ENCODE results near the gene KLK2.

KLK2 gene

GRCh38 chr19:50835785-50836542, 37.3 kb upstream of the KLK2 start:
- TF ChIP-seq ISL1 (CRISPR knock-in tag; IDR thresholded peaks at IDR 0.05) (no peak), PPARA (CRISPR knock-in tag; IDR thresholded peaks at IDR 0.05; ENCODE audit: borderline replicate concordance) (no peak), ARNTL (CRISPR knock-in tag; IDR thresholded peaks at IDR 0.05; ENCODE audit: borderline replicate concordance, low read depth) (no peak), ZNF565 (CRISPR knock-in tag; conservative IDR thresholded peaks at IDR 0.05; ENCODE audit: low read depth) (no peak), ZNF8 (CRISPR knock-in tag; IDR thresholded peaks at IDR 0.05) (no peak), ZC3H10 (CRISPR knock-in tag; IDR thresholded peaks at IDR 0.05) (no peak), ZFP3 (CRISPR knock-in tag; IDR thresholded peaks at IDR 0.05) (no peak)
- peak; percentile 94 for ATAC-seq

GRCh38 chr19:50836543-50837195, 36.6 kb upstream of the KLK2 start:
- ATAC-seq: no peak

GRCh38 chr19:50837300-50837699, 35.9 kb upstream of the KLK2 start:
- no peak for ATAC-seq

More at GRCh38 chr19:50836543-50837195, 36.6 kb upstream of the KLK2 start:
- TF ChIP-seq ISL1 (CRISPR knock-in tag; IDR thresholded peaks at IDR 0.05): no peak
- TF ChIP-seq POU6F1 (CRISPR knock-in tag; IDR thresholded peaks at IDR 0.05; ENCODE audit: borderline replicate concordance, low read depth): no peak

More at GRCh38 chr19:50837300-50837699, 35.9 kb upstream of the KLK2 start:
- no peak for TF ChIP-seq RARB (CRISPR knock-in tag; IDR thresholded peaks at IDR 0.05)
- no peak for TF ChIP-seq ZFP3 (CRISPR knock-in tag; IDR thresholded peaks at IDR 0.05)
- TF ChIP-seq ISL1 (CRISPR knock-in tag; IDR thresholded peaks at IDR 0.05): no peak
- TF ChIP-seq SNAI2 (CRISPR knock-in tag; IDR thresholded peaks at IDR 0.05): no peak
- no peak for TF ChIP-seq TCF4 (CRISPR knock-in tag; IDR thresholded peaks at IDR 0.05; ENCODE audit: borderline replicate concordance)
- TF ChIP-seq PATZ1 (CRISPR knock-in tag; IDR thresholded peaks at IDR 0.05; ENCODE audit: borderline replicate concordance): no peak
- no peak for TF ChIP-seq ARNTL (CRISPR knock-in tag; IDR thresholded peaks at IDR 0.05; ENCODE audit: borderline replicate concordance, low read depth)
- no peak for TF ChIP-seq ZNF70 (CRISPR knock-in tag; IDR thresholded peaks at IDR 0.05)
- TF ChIP-seq ZFP30 (CRISPR knock-in tag; IDR thresholded peaks at IDR 0.05): no peak
- no peak for TF ChIP-seq BACH2 (CRISPR knock-in tag; IDR thresholded peaks at IDR 0.05; ENCODE audit: borderline replicate concordance)
- TF ChIP-seq OSR1 (CRISPR knock-in tag; IDR thresholded peaks at IDR 0.05): no peak
- no peak for TF ChIP-seq CSRNP3 (CRISPR knock-in tag; IDR thresholded peaks at IDR 0.05)
- TF ChIP-seq POU6F1 (CRISPR knock-in tag; IDR thresholded peaks at IDR 0.05; ENCODE audit: borderline replicate concordance, low read depth): no peak
- no peak for TF ChIP-seq CSDC2 (CRISPR knock-in tag; IDR thresholded peaks at IDR 0.05)
- TF ChIP-seq ESRRG (CRISPR knock-in tag; IDR thresholded peaks at IDR 0.05): no peak
- no peak for TF ChIP-seq ZC3H10 (CRISPR knock-in tag; IDR thresholded peaks at IDR 0.05)
- no peak for TF ChIP-seq PPARA (CRISPR knock-in tag; IDR thresholded peaks at IDR 0.05; ENCODE audit: borderline replicate concordance)
- no peak for TF ChIP-seq GLIS3 (CRISPR knock-in tag; IDR thresholded peaks at IDR 0.05)
- TF ChIP-seq CREB5 (CRISPR knock-in tag; IDR thresholded peaks at IDR 0.05; ENCODE audit: low read depth): no peak

Measured in SK-N-SH treated with all-trans-retinoic acid at 6 μM for 48 hours (cell line).